ENCODE results near the gene ZNF565. TPM values are rescaled to one million over a fixed set of nuclear protein-coding genes. Genes with fewer than 3 reads are reported as not detected.

ZNF565 gene
- total and polyA plus RNA-seq, 10 of the 15 experiments (the other 5 are each of a cell fraction or from before 2014, with no cell fraction given): 0.72 to 2.2 (median 1.8) TPM

DNA sequence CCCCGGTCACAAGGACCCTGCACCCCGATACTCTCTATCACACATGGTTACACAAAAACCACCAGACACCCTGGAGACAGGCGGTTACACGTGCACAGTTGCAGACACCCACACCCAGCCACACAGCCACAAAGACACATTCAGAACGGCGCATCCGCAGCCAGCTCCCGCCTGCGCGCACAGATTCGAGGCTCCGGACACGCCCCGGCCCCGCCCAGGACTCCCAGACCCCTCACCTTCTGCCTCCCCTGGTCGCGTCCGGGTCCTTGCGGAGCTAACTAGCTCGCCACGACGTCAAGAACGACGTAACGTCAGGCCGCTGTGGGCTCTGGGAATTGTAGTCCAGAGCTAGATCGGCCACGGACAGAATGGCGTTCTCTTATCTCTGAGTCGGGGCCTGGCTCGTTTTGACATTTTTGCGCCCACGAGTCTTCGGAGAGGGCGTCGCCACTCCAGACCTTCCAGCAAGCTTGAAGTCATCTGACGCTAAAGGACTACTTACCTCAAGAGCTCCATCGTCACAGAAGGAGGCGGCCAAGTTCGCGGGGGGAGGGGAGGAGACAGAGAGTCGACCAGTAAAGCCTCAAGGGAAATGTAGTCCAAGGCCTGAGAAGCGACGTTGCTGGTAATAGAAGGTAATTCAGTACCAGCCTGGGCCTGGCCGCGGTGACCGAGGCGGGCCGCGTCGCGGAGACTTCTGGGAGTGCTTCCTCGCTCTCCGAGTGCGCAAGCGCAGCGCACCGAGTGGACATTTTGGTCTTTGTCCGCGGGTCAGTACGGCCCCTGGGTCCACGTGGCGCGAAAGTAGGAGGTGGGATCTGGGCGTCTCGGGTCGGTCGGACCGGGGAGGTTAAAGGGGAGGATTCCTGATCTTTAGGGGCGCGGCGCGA is at the start of gene ZNF565, which contains the start of gene ZNF146 (continued):
- TF ChIP-seq MTA2 (IDR thresholded peaks at IDR 0.05; ENCODE audit: low read depth) (0 out of 2 replicates have a peak, but pooled peaks have one; percentile 9), RCOR1 (conservative IDR thresholded peaks at IDR 0.05; ENCODE audit: low read depth, low read length) (0 out of 2 replicates have a peak, but pooled peaks have one; percentile 70), ATF7 (IDR thresholded peaks at IDR 0.05; ENCODE audit: low read depth) (peak; percentile 86), TCF3 (IDR thresholded peaks at IDR 0.05; ENCODE audit: borderline replicate concordance, insufficient read depth, low read depth, low read length) (no peak), CEBPB (IDR thresholded peaks at IDR 0.05; ENCODE audit: borderline replicate concordance in 1 of 2, low read depth in 2 of 2, low read length in 2 of 2) (no peak), SREBF1 (IDR thresholded peaks at IDR 0.05; ENCODE audit: low read length) (peak; percentile 69), ZNF217 (IDR thresholded peaks at IDR 0.05) (no peak; the same call in 1 of the 2 replicates), CHD4 (IDR thresholded peaks at IDR 0.05) (no peak), ASH2L (IDR thresholded peaks at IDR 0.05; ENCODE audit: borderline replicate concordance, low read depth) (no peak), SMAD5 (IDR thresholded peaks at IDR 0.05; ENCODE audit: low read depth) (peak; percentile 91), CTCF (IDR thresholded peaks at IDR 0.05 in 2 of 3, conservative IDR thresholded peaks at IDR 0.05 in 1 of 3; ENCODE audit: control insufficient read depth in 2 of 3, extremely low read depth in 1 of 3, insufficient read depth in 1 of 3, low read depth in 3 of 3, low read length in 3 of 3) (no peak), IKZF2 (IDR thresholded peaks at IDR 0.05) (peak in 1 of 2 experiments; percentile 41; a peak in 1 of 4 replicates), POLR2AphosphoS5 (IDR thresholded peaks at IDR 0.05; ENCODE audit: low read length) (peak; percentile 91), BCL3 (IDR thresholded peaks at IDR 0.05; ENCODE audit: borderline replicate concordance, insufficient read depth, low read depth, low read length, poor library complexity, severe bottlenecking) (no peak), KLF5 (IDR thresholded peaks at IDR 0.05; ENCODE audit: partially characterized antibody) (no peak), NR2F1 (conservative IDR thresholded peaks at IDR 0.05) (peak; percentile 74), ETV6 (conservative IDR thresholded peaks at IDR 0.05 in 1 of 2, IDR thresholded peaks at IDR 0.05 in 1 of 2; ENCODE audit: borderline replicate concordance in 1 of 2, low read depth in 1 of 2) (no peak), STAT1 (conservative IDR thresholded peaks at IDR 0.05) (peak; percentile 69; the same call in 1 of the 2 replicates), TAF1 (IDR thresholded peaks at IDR 0.05; ENCODE audit: borderline replicate concordance, low read depth, low read length) (peak; percentile 53; the same call in 1 of the 2 replicates), SMC3 (IDR thresholded peaks at IDR 0.05; ENCODE audit: borderline replicate concordance, low read length) (no peak), BRCA1 (IDR thresholded peaks at IDR 0.05; ENCODE audit: low read depth, low read length) (no peak), MTA3 (IDR thresholded peaks at IDR 0.05; ENCODE audit: borderline replicate concordance, low read length) (no peak), ZNF384 (IDR thresholded peaks at IDR 0.05; ENCODE audit: borderline replicate concordance, low read depth, low read length) (no peak), BMI1 (IDR thresholded peaks at IDR 0.05; ENCODE audit: borderline replicate concordance) (no peak), CHD2 (IDR thresholded peaks at IDR 0.05; ENCODE audit: borderline replicate concordance, low read depth, low read length) (peak; percentile 94), ZBED1 (IDR thresholded peaks at IDR 0.05; ENCODE audit: borderline replicate concordance) (no peak)
- TF ChIP-seq, protein P1, sequence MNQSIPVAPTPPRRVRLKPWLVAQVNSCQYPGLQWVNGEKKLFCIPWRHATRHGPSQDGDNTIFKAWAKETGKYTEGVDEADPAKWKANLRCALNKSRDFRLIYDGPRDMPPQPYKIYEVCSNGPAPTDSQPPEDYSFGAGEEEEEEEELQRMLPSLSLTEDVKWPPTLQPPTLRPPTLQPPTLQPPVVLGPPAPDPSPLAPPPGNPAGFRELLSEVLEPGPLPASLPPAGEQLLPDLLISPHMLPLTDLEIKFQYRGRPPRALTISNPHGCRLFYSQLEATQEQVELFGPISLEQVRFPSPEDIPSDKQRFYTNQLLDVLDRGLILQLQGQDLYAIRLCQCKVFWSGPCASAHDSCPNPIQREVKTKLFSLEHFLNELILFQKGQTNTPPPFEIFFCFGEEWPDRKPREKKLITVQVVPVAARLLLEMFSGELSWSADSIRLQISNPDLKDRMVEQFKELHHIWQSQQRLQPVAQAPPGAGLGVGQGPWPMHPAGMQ (IDR thresholded peaks at IDR 0.05; ENCODE audit: borderline replicate concordance): no peak
